Tibial nerve (tissue), 4 donors: ENCODE results near the gene GSTM3. TPM values are rescaled to one million over a fixed set of nuclear protein-coding genes. Genes with fewer than 3 reads are reported as not detected.
"Not testable (repeated sequence)": the region's sequence is repeated elsewhere in the genome, so short reads cannot be mapped to it uniquely, and the experiment has no call there.

Experiments
- DNase-seq, 2 donors: peaks; one replicate each; pipeline ENCODE4 v3.0.0-alpha.2; 2019; ENCODE audit warnings: low spot score in 2 of 2
- H3K27ac ChIP-seq, 4 donors: fragments of 200-600 bp; sonication (generic) in 3 of 4; one replicate each; pipeline ENCODE4 v1.5.1; 2017 to 2019; ENCODE audit warnings: mild to moderate bottlenecking in 1 of 4
- H3K27me3 ChIP-seq, 2 donors: fragments of 200-600 bp; sonication (generic) in 1 of 2; one replicate each; pipeline versions ENCODE4 v1.5.1 to v1.6.0; 2017 to 2019
- H3K36me3 ChIP-seq, 3 donors: fragments of 200-600 bp; sonication (generic); one replicate each; pipeline ENCODE4 v1.5.1; 2018 to 2019
- H3K4me1 ChIP-seq, 4 donors: fragments of 200-600 bp; sonication (generic) in 3 of 4; one replicate each; pipeline ENCODE4 v1.5.1; 2017 to 2019
- H3K4me3 ChIP-seq, 4 donors: fragments of 200-600 bp; sonication (generic) in 3 of 4; one replicate each; pipeline ENCODE4 v1.5.1; 2017 to 2019; ENCODE audit warnings: mild to moderate bottlenecking in 1 of 4, moderate library complexity in 1 of 4
- H3K9me3 ChIP-seq, 4 donors: fragments of 200-600 bp; sonication (generic) in 3 of 4; one replicate each; pipeline ENCODE4 v1.5.1; 2017 to 2019
- EP300 ChIP-seq, 2 donors: sonication (generic); formaldehyde crosslinking; IDR thresholded peaks; one replicate each; pipeline ENCODE4 v1.6.1; 2017; ENCODE audit warnings: antibody characterized with exemption in 2 of 2, mild to moderate bottlenecking in 1 of 2
- POLR2A ChIP-seq, 2 donors: fragments of 450-650 bp; IDR thresholded peaks; one replicate each; pipeline ENCODE4 v1.6.1; 2017; ENCODE audit warnings: antibody characterized with exemption in 2 of 2, mild to moderate bottlenecking in 2 of 2, moderate library complexity in 2 of 2
- WGBS, 2 donors: methylation state at CpG; one replicate each; pipeline ENCODE4 v1.1.5; 2018; 5-methylcytosine and 5-hydroxymethylcytosine counted together
- total RNA-seq, 4 donors: library from RNA; depleted of rRNA; stranded (reverse); fragments of >200 nt; gene quantifications; one replicate each; pipeline ENCODE4 v1.1.0, GENCODE V29; 2016
- TF ChIP-seq, protein P1 (sequence below), 5 experiments: fragments of 200-600 bp in 3 of 5; fragments of 450-650 bp in 2 of 5; sonication (generic) in 3 of 5; IDR thresholded peaks; one replicate each; pipeline ENCODE4 v1.5.1; 2016 to 2019; ENCODE audit warnings: antibody characterized with exemption in 5 of 5, mild to moderate bottlenecking in 3 of 5, moderate library complexity in 2 of 5

The GSTM3 gene
- total RNA-seq, 4 donors from 2014 or later, result 37.2 to 134 (median 79.7) TPM

DNA sequence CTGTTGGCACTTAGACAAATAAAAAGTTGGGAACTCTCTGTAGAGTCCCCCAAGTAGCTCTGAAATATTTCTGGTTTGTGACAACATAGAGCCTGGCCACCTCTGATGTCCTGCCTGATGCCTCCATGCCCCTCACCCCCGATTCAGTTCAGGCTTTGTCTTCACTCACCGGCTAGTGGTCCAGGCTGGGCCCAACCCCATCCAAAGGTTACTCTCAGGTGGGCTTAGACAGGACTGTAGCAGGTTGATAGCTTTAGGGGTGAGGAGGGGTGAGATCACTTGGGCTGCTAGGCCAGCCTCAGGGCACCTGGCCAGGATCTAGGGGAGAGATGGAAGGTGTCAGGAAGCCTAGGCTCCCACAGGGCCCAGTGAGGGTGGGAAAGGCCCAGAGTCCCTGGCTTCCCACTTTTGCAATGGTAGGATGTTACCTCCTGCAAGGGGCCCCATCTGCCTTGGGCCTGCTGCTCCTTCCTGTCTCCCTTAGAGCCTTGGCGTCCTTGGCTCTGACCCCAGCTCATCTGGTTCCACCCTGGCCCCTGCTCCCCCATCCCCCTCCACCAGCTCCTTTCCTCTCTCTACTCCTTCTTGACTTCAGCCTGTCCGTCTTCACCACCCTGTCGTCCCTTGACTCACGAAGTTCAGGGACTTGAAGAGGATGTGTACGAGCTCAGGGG is 16.1 kb upstream of the GSTM3 start:
- no peak overlapping the region for H3K4me3 ChIP-seq
- no peaks in the 10 kb centered on the region for H3K27me3 ChIP-seq
- H3K9me3 ChIP-seq, result no peaks in the 10 kb centered on the region
- no peaks in the 10 kb centered on the region for H3K36me3 ChIP-seq
- WGBS, 2 donors, result 90 to 93% methylated on average over 7 of the region's 7 CpGs
- H3K27ac ChIP-seq, result no peak overlapping the region
- TF ChIP-seq, protein P1, sequence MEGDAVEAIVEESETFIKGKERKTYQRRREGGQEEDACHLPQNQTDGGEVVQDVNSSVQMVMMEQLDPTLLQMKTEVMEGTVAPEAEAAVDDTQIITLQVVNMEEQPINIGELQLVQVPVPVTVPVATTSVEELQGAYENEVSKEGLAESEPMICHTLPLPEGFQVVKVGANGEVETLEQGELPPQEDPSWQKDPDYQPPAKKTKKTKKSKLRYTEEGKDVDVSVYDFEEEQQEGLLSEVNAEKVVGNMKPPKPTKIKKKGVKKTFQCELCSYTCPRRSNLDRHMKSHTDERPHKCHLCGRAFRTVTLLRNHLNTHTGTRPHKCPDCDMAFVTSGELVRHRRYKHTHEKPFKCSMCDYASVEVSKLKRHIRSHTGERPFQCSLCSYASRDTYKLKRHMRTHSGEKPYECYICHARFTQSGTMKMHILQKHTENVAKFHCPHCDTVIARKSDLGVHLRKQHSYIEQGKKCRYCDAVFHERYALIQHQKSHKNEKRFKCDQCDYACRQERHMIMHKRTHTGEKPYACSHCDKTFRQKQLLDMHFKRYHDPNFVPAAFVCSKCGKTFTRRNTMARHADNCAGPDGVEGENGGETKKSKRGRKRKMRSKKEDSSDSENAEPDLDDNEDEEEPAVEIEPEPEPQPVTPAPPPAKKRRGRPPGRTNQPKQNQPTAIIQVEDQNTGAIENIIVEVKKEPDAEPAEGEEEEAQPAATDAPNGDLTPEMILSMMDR (IDR thresholded peaks at IDR 0.05), result no peak
- no peak for TF ChIP-seq EP300 (IDR thresholded peaks at IDR 0.05)
- TF ChIP-seq POLR2A (IDR thresholded peaks at IDR 0.05), result no peak
- no peak for DNase-seq
- no peaks in the 10 kb centered on the region for H3K4me1 ChIP-seq

DNA sequence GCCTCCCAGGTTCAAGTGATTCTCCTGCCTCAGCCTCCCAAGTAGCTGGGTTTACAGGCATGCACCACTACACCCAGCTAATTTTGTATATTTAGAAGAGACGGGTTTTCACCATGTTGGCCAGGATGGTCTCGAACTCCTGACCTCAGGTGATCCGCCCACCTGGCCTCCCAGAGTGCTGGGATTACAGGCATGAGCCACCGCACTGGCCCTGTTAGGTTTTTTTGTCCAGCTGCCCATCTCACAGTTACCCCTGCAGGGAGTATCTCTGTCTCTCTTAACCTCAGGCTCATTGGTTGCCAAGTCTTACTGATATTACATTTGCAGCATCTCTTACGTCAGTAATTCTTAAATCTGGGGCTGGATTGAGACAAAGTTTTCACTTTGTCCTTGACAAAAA is 15.5 kb upstream of the GSTM3 start:
- H3K36me3 ChIP-seq, DNase-seq, H3K4me1 ChIP-seq, H3K27ac ChIP-seq, H3K9me3 ChIP-seq, H3K27me3 ChIP-seq, H3K4me3 ChIP-seq: not testable (repeated sequence)
- WGBS, 2 donors, result 88 to 90% methylated on average over 5 of the region's 5 CpGs

DNA sequence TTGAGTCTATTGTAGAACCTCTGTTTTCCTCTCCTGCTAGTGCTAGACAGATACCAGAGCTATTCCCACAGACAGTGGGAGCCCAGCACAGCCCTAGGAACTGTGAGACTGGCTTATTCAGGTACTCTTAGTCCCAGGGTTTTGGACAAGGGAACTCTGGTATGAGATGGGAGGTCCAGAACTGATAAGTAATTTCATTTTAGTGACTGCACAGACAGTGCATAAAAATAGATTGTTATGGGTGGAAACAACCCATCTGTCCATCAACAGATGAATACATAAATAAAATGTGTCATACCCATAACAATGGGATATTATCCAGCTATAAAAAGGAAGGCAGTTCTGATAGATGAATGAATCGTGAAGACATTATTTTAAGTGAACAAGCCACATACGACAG is 13.9 kb upstream of the GSTM3 start:
- 48 to 49% methylated on average over 2 of the region's 2 CpGs for WGBS, 2 donors
- no peak overlapping the region for H3K4me3 ChIP-seq
- no peak for DNase-seq
- H3K27me3 ChIP-seq, result no peaks in the 10 kb centered on the region
- no peaks in the 10 kb centered on the region for H3K4me1 ChIP-seq
- no peak overlapping the region for H3K27ac ChIP-seq
- TF ChIP-seq POLR2A (IDR thresholded peaks at IDR 0.05) (no peak), EP300 (IDR thresholded peaks at IDR 0.05) (no peak)
- TF ChIP-seq, protein P1 (IDR thresholded peaks at IDR 0.05), result no peak
- H3K9me3 ChIP-seq, result no peaks in the 10 kb centered on the region
- H3K36me3 ChIP-seq, result no peaks in the 10 kb centered on the region

DNA sequence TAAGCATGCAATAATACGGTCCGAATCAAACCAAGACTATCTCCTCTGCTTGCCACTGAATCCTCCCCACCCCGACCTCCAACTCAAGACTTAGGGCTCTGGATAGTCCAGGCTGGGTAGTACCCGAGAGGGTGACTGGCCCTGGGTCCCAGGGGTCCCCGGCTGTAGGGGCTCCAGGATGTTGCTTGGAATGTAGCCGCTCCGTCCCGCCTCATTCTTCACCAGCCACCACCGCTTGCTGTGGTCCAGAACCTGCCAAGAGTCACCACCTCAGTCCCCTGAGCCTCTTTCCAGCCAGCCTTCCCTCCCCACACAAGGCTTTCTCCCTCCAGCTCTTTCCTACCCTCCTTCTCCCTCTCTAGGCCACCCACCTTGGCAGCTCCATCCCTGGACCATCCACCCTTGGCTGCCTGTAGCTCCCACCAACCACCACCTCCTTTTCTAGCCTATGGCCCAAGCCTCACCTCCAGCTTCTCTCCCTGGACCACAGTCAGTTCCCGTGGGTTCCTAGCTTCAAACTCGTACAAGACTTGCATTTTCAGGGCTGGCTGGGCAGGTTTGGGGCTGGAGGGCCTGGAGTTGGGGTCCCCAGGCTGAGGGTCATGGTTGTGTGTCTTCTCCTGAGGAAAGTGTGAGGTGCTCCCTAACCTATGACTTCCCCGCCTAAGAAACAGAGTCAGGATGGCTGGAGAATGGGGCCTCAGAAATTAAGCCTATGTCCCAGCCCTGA is 10.9 kb upstream of the GSTM3 start:
- TF ChIP-seq, protein P1 (IDR thresholded peaks at IDR 0.05), result no peak
- H3K36me3 ChIP-seq, result no peaks in the 10 kb centered on the region
- no peak overlapping the region for H3K4me3 ChIP-seq
- no peak overlapping the region for H3K27ac ChIP-seq
- WGBS, 2 donors, result 84 to 87% methylated on average over 12 of the region's 12 CpGs
- no peaks in the 10 kb centered on the region for H3K9me3 ChIP-seq
- no peak for DNase-seq
- no peaks in the 10 kb centered on the region for H3K27me3 ChIP-seq
- no peaks in the 10 kb centered on the region for H3K4me1 ChIP-seq

DNA sequence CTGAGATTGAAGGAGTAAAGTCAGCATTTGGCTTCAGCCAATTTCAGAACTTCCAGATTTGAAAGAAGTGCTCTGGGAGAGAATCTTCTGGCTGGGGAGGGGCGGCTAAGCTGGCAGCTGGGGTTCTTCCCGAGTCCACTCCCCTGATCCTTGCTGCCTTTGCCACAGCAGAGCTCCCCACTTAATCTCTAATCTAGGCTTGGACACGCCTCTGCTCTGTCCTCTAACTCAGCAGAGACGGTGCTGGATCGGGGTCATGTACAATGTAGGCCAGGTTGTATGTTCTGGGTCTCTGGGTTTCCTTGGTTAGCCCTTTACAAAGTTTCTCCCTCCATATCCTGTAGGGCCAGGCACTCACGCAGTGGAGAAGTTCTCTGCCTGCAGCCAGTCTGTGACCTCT is 10.1 kb upstream of the GSTM3 start:
- no peaks in the 10 kb centered on the region for H3K4me1 ChIP-seq
- no peaks in the 10 kb centered on the region for H3K9me3 ChIP-seq
- no peaks in the 10 kb centered on the region for H3K36me3 ChIP-seq
- no peaks in the 10 kb centered on the region for H3K27me3 ChIP-seq
- 77 to 90% methylated on average over 6 of the region's 6 CpGs for WGBS, 2 donors
- DNase-seq, result no peak
- no peak overlapping the region for H3K4me3 ChIP-seq
- TF ChIP-seq EP300 (IDR thresholded peaks at IDR 0.05) (no peak), POLR2A (IDR thresholded peaks at IDR 0.05) (no peak)
- TF ChIP-seq, protein P1 (IDR thresholded peaks at IDR 0.05), result no peak
- H3K27ac ChIP-seq, result no peak overlapping the region
